ENCODE measurements around the gene CUL9.

The CUL9 gene

DNA sequence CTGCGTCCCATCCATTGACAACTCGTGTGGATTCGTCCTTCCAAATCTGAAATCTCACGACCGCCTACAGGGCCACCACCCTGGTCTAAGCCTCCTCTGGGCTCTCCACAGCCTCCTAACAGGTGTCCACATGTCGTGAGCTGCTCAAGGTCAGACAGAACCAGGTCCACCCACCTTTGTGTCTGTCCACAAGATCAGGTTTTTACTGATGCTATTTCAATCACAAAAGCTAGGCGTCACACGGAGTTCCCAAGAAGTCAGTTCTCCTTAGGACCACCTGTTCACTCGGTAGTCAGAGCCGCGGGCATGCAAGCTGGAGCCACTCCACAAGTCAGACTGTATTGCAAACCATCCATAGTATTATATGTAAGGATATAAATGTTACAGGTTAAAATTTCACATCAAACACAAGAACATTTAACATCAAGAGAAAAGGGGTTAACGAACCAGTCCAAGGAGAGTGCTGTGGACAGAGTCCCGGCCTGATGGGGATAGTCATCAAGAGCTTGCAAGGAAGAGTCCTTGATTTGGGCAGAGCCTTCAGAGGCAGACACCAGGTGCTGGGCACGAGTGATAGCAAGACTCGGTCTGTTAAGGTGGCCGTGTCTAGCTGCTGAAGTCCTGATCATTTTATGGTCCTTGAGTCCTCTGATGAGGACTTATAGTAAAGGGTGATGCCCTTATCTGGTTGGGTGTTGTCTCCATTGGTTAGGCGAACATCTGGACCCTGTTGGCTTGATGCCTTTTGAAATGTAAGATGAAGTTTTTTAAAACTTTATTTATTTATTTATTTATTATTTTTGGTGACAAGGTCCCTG is 48.0 kb downstream of the CUL9 start:
- no peak for DNase-seq (ENCODE audit: low read depth in 2 of 2)

DNA sequence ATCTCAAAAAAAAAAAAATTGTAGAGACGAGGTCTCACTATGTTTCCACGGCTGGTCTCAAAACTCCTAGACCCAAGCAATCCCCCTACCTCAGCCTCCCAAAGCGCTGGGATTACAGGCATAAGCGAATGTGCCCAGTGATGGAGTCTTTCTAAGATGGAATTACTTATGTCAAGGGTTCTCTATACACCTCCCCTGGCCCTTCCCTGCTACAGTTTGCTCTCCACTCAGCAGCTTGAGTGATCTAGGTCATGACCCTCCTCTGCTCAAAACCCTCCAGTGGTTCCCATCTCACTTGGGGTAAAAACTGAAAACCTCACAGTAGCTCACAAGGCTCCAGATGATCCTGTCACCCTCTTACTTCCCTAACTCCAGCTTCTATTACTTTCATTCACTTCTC is 49.1 kb downstream of the CUL9 start:
- DNase-seq (ENCODE audit: low read depth in 2 of 2): no peak

DNA sequence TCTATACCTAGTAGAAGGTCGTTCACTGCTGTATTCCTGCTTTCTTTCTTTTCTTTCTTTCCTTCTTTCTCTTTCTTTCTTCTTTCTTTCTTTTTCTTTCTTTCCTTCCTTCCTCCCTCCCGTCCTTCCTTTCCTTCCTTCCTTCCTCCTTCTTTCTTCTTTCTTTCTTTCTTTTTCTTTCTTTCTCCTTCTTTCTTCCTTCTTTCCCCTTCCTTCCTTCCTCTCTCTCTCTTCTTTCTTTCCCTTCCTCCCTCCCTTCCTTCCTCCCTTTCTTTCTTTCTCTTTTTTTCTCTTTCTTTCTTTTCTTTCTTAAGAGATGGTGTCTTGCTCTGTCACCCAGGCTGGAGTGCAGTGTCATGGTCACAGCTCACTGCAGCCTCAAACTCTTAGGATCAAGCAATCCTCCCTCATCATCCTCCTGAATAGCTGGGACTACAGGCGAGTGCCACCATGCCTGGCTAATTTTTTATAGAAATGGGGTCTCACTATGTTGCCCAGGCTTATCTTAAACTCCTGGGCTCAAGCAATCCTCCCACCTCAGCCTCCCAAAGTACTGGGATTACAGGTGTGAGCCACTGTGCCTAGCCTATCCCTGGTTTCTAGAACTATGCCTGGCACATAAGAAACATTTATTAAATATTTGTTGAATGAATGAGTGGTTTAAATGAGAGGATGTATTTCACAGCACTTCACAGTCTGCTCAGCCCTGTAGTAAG is 49.9 kb downstream of the CUL9 start:
- DNase-seq (ENCODE audit: low read depth in 2 of 2): no peak

- DNase-seq (ENCODE audit: low read depth in 2 of 2): no peak
These were observed 53.8 kb downstream of the CUL9 start for GRCh38 chr6:43235841-43236240.

- DNase-seq (ENCODE audit: low read depth in 2 of 2): no peak
These were observed 57.1 kb downstream of the CUL9 start for GRCh38 chr6:43239054-43239453.

DNA sequence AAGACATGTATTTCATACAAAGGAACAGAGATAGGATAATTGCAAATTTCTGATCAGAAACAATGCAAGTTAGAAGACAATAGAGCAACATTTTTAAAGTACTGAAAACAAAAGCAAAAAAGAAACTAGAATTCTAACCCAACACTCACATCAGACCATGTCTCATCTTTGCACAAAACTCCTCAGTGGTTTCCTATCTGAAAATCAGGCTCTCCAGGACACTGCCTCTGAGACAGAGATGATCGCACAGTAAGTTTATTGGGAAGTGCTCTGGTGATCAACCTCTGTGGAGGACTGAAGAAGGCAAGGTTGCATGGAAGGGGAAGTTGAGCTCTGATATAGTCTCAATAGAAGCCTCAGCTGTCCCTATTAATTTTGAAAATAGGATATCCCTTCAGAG is 59.0 kb downstream of the CUL9 start:
- no peak for DNase-seq (ENCODE audit: low read depth in 2 of 2)

DNA sequence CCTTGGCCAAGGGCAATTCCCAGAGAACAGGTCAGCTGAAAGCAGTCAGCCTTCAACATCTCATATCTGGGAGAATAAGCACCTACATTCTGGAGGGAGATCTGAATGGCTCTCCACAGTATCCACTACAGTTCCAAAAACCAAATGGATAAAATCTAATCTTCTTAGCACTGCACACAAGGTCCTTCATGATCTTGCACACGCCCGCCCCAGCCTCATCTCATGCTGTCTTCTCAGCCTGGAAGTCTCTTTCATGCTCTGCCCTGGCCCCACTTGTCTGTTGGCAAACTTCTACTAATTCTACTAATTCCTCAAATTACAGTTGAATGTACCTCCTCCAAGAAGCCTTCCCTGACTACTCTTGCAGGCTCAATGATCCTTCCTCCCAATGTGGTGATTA is 59.5 kb downstream of the CUL9 start:
- DNase-seq (ENCODE audit: low read depth in 2 of 2): no peak

DNA sequence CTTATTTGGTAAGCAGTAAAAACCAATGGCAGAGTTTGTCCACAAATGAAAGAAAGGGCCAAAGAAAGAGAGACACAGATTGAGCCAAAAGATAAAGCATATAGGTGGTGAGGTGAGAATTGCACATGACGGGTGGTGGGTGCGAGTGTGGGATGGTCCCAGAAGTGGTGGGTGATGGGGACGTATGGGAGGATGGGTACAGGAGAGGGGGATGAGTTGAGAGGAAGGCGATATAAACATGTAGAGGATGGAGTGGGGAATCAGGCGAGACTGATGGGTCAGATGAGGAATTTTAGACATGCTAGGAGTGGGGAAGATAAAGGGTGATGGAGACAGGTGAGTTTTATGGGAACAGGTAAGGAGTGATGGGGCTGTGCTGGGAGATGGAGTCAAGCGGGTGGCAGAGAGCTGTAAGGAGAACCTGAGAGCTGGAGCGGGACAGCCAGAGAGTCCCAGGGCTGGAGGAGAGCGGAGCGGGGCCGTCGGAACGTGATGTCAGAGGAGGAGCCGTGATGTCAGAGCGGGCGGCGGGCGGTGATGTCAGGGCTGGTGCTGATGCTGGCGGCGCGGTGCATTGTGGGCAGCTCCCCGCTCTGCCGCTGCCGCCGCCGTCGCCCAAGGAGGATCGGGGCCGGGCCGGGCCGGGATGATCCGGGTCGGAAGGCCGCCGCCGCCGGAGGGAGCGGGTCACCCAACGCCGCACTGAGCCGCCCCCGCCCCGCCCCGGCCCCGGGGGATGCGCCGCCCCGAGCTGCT is 61.1 kb downstream of the CUL9 start, which contains the start of gene TTBK1:
Gene TTBK1 (plus strand): TSS at position 574 of the 756 bp plus-strand sequence. CDS start 3,180 bp downstream, outside the sequence.
- peak in 1 of 2 donors; percentile 19 for DNase-seq (ENCODE audit: low read depth in 2 of 2)

- DNase-seq (ENCODE audit: low read depth in 2 of 2): no peak
These were observed 61.8 kb downstream of the CUL9 start for GRCh38 chr6:43243664-43244321.

DNA sequence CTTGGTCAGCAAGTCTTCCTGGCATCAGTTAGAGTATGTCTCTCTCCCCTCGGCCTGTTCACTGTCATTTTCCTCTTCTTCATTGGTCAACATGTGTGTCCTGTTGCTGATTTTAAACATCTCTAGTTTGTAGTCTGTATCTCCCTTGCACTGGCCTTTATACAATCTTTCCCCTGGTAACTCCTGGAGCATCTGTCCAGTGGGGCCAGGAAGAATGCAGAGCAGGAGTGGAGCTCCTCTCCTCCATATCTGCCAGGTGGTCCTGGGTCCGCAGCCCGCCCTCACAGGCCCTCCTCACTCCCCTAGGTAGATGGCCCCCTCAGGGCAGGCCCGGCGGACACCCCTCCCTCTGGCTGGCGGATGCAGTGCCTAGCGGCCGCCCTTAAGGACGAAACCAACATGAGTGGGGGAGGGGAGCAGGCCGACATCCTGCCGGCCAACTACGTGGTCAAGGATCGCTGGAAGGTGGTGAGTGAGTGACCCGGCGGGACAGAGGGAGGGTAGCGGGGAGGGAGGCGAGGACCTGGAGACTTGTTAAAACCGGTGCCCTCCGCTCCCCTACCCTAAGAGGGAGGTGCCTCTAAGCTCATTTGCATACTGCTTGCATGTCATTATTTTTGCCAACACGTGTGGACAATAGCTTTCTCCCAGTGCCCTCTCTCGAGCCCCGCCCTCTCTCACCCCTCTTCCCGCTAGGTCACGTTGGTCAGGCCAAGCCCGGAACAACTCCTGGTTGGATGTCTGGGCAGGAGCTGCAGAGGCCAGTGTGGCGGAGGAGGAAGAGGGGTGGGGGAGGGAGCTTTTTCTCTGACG is 64.5 kb downstream of the CUL9 start:
- DNase-seq (ENCODE audit: low read depth in 2 of 2): no peak

DNA sequence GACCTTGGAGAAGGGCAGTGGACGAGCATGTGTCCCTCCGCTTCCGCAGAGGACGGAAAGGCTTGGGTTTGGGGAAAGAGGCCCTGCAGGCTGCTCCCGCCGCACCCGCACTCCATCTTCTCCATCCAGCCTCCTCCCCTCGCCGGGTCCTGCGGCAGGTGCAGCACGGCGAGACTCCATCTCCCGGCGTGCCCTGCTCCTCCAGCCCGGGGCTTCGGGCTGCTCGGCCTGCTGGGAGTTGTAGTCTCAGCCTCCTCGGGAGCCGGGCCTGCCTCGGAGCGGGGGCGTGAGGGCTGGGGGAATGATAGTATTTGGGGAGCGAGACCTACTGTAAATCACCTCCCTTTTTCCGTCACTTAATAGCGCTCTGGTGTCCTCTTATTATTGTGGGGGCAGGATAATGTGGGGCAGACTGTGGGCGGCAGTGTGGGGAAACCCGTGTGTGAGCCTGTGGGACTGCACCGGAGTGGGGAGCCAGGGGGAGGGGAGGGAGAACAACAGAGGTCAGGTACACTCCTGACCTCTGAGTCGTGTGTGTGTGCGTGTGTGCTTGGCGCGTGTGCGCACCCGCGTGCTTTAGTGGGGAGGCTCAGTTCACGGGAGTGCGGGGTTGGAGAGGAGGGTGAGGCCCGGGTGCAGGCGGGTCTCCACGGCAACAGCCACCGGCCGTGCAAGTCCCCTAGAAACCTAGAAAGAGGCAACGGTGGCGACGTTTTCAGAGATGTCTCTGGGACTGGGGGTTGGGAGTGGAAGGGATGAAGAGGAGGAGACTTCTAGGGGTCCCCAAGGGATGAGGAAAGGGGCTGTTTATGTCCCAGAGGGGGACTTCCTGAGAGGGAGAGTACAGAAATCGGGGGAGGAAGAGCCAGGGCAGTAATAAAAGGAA is 65.4 kb downstream of the CUL9 start:
- DNase-seq (ENCODE audit: low read depth in 2 of 2): peak; percentile 76 to 84

- no peak for DNase-seq (ENCODE audit: low read depth in 2 of 2)
These were observed 66.1 kb downstream of the CUL9 start for GRCh38 chr6:43248101-43248500.

- DNase-seq (ENCODE audit: low read depth in 2 of 2): no peak
These were observed 66.8 kb downstream of the CUL9 start for GRCh38 chr6:43248791-43249190.

GRCh38 chr6:43250992-43251373 is 69.0 kb downstream of the CUL9 start:
- no peak for DNase-seq (ENCODE audit: low read depth in 2 of 2)

- DNase-seq (ENCODE audit: low read depth in 2 of 2): no peak
These were observed 71.4 kb downstream of the CUL9 start for GRCh38 chr6:43253401-43253800.

GRCh38 chr6:43254138-43254817 is 72.3 kb downstream of the CUL9 start:
- peak in 1 of 2 donors; percentile 23 for DNase-seq (ENCODE audit: low read depth in 2 of 2)

- no peak for DNase-seq (ENCODE audit: low read depth in 2 of 2)
These were observed 72.8 kb downstream of the CUL9 start for GRCh38 chr6:43254846-43255245.

GRCh38 chr6:43255408-43256054 is 73.5 kb downstream of the CUL9 start:
- no peak for DNase-seq (ENCODE audit: low read depth in 2 of 2)

Data from stimulated activated CD4-positive, alpha-beta T cell treated with anti-CD3 and anti-CD28 coated beads, Interleukin-15, amount 100 ng/mL, for 48 hours (primary cell).